ENCODE data around the gene ZNF165. TPM values are rescaled to one million over a fixed set of nuclear protein-coding genes. Genes with fewer than 3 reads are reported as not detected.
A peak's percentile ranks its signal among the peaks of the same experiment; 100 is the strongest.

Gene ZNF165
- total RNA-seq, 1 donor from 2014 or later, result 0.47 TPM

GRCh38 chr6:28078050-28078449 is 2.3 kb upstream of the ZNF165 start:
- Mint-ChIP-seq H3K27ac (ENCODE audit: unreplicated experiment) (no peak overlapping the region), H3K27me3 (ENCODE audit: unreplicated experiment) (peaks cover 8% of the 10 kb centered on the region), H3K36me3 (ENCODE audit: unreplicated experiment) (no peaks in the 10 kb centered on the region), H3K4me3 (ENCODE audit: unreplicated experiment) (no peak overlapping the region), H3K9me3 (ENCODE audit: unreplicated experiment) (peaks cover 6% of the 10 kb centered on the region), H3K4me1 (ENCODE audit: low read depth, unreplicated experiment) (peaks cover 9% of the 10 kb centered on the region)
- TF ChIP-seq CTCF (IDR thresholded peaks at IDR 0.05; ENCODE audit: partially characterized antibody, unreplicated experiment), result no peak
- DNase-seq, result no peak

GRCh38 chr6:28078836-28079235 is 1.5 kb upstream of the ZNF165 start:
- H3K9me3 Mint-ChIP-seq (ENCODE audit: unreplicated experiment), result peaks cover 6% of the 10 kb centered on the region
- peaks cover 8% of the 10 kb centered on the region for H3K27me3 Mint-ChIP-seq (ENCODE audit: unreplicated experiment)
- peaks cover 9% of the 10 kb centered on the region for H3K4me1 Mint-ChIP-seq (ENCODE audit: low read depth, unreplicated experiment)
- no peak overlapping the region for H3K4me3 Mint-ChIP-seq (ENCODE audit: unreplicated experiment)
- H3K27ac Mint-ChIP-seq (ENCODE audit: unreplicated experiment), result no peak overlapping the region
- no peak for DNase-seq
- no peak for TF ChIP-seq CTCF (IDR thresholded peaks at IDR 0.05; ENCODE audit: partially characterized antibody, unreplicated experiment)
- H3K36me3 Mint-ChIP-seq (ENCODE audit: unreplicated experiment), result no peaks in the 10 kb centered on the region

GRCh38 chr6:28080631-28081485 is 490 bp downstream of the ZNF165 start:
- peak; percentile 90 for DNase-seq
- H3K36me3 Mint-ChIP-seq (ENCODE audit: unreplicated experiment), result no peaks in the 10 kb centered on the region
- H3K27ac Mint-ChIP-seq (ENCODE audit: unreplicated experiment), result peak overlapping the region; percentile 91
- H3K27me3 Mint-ChIP-seq (ENCODE audit: unreplicated experiment), result peaks cover 10% of the 10 kb centered on the region
- H3K9me3 Mint-ChIP-seq (ENCODE audit: unreplicated experiment), result peaks cover 7% of the 10 kb centered on the region
- H3K4me1 Mint-ChIP-seq (ENCODE audit: low read depth, unreplicated experiment), result peaks cover 9% of the 10 kb centered on the region
- H3K4me3 Mint-ChIP-seq (ENCODE audit: unreplicated experiment), result peak overlapping the region; percentile 95
- TF ChIP-seq CTCF (IDR thresholded peaks at IDR 0.05; ENCODE audit: partially characterized antibody, unreplicated experiment), result no peak

GRCh38 chr6:28081486-28081751 is 1.1 kb downstream of the ZNF165 start:
- no peak for DNase-seq
- Mint-ChIP-seq H3K4me3 (ENCODE audit: unreplicated experiment) (peak overlapping the region; percentile 95), H3K9me3 (ENCODE audit: unreplicated experiment) (peaks cover 7% of the 10 kb centered on the region), H3K36me3 (ENCODE audit: unreplicated experiment) (no peaks in the 10 kb centered on the region), H3K4me1 (ENCODE audit: low read depth, unreplicated experiment) (peaks cover 9% of the 10 kb centered on the region), H3K27me3 (ENCODE audit: unreplicated experiment) (peaks cover 10% of the 10 kb centered on the region), H3K27ac (ENCODE audit: unreplicated experiment) (peak overlapping the region; percentile 91)
- no peak for TF ChIP-seq CTCF (IDR thresholded peaks at IDR 0.05; ENCODE audit: partially characterized antibody, unreplicated experiment)

- no peak for TF ChIP-seq CTCF (IDR thresholded peaks at IDR 0.05; ENCODE audit: partially characterized antibody, unreplicated experiment)
- Mint-ChIP-seq H3K27me3 (ENCODE audit: unreplicated experiment) (peaks cover 11% of the 10 kb centered on the region), H3K27ac (ENCODE audit: unreplicated experiment) (no peak overlapping the region), H3K4me1 (ENCODE audit: low read depth, unreplicated experiment) (peaks cover 9% of the 10 kb centered on the region), H3K9me3 (ENCODE audit: unreplicated experiment) (peaks cover 7% of the 10 kb centered on the region), H3K36me3 (ENCODE audit: unreplicated experiment) (no peaks in the 10 kb centered on the region), H3K4me3 (ENCODE audit: unreplicated experiment) (no peak overlapping the region)
- no peak for DNase-seq
Measured at GRCh38 chr6:28082939-28083338, 2.6 kb downstream of the ZNF165 start.
